AG09309 (cell line): ENCODE data around the gene APBA2.

Source experiments
- DNase-seq: peaks from one replicate; pipeline ENCODE4 v3.0.0-alpha.2; 2010; ENCODE audit warnings: low read depth
- H3K4me3 ChIP-seq: 2 replicates; pipeline ENCODE4 v1.5.1; 2011; ENCODE audit warnings: mild to moderate bottlenecking, low read depth, low read length, moderate library complexity; ENCODE audit not compliant: control insufficient read depth
- TF ChIP-seq, protein P1 (sequence below): IDR thresholded peaks from 2 replicates; pipeline ENCODE4 v1.5.1; 2011; ENCODE audit warnings: mild to moderate bottlenecking, low read depth, low read length, inconsistent platforms; ENCODE audit not compliant: insufficient read depth, control insufficient read depth; ENCODE audit errors: missing control alignments

Gene APBA2

DNA sequence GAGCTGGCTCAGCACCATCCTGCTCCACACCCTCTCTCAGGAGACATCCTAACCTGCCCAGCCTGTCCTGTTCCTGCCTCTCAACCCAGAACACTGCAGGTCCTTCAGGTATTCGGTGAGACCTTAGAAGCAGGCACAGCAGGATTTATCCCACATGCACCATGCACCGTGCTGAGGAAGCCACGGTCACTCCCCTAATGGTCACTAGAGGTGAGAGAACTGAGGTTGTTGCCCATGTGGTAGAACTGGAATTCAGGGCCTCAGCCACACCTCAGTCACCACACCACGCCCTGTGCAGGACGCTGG lies 36.9 kb downstream of the APBA2 start:
- TF ChIP-seq, protein P1, sequence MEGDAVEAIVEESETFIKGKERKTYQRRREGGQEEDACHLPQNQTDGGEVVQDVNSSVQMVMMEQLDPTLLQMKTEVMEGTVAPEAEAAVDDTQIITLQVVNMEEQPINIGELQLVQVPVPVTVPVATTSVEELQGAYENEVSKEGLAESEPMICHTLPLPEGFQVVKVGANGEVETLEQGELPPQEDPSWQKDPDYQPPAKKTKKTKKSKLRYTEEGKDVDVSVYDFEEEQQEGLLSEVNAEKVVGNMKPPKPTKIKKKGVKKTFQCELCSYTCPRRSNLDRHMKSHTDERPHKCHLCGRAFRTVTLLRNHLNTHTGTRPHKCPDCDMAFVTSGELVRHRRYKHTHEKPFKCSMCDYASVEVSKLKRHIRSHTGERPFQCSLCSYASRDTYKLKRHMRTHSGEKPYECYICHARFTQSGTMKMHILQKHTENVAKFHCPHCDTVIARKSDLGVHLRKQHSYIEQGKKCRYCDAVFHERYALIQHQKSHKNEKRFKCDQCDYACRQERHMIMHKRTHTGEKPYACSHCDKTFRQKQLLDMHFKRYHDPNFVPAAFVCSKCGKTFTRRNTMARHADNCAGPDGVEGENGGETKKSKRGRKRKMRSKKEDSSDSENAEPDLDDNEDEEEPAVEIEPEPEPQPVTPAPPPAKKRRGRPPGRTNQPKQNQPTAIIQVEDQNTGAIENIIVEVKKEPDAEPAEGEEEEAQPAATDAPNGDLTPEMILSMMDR = no peak
- no peak overlapping the region for H3K4me3 ChIP-seq
- no peak for DNase-seq

DNA sequence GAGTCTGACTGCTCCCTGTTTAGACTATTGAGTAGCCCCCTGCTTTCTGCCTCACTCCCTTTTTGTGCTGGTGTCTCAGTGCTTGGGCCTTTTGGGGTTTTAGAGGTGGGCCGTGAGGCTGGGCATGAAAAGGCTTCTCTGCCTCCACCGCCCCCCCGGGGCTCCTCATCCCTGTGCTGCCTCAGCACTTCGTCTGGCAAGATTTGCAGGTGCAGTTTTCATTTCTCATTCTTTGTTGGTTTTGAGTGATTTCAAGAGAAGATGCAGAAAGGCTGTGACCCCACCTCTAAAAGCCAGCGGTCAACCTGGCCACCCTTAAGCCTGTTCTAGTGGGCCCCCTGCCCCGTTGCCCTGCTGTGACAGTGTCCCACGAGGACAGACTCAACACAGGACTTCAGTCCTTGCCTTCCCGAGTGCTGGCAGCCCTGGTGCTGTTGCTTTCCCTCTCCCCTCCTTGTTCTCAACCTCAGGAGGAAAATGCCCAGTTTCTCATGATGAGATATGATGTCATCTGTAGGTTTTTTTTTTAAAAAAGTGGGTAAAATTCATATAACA lies 38.0 kb downstream of the APBA2 start:
- DNase-seq = no peak
- TF ChIP-seq, protein P1 = no peak

DNA sequence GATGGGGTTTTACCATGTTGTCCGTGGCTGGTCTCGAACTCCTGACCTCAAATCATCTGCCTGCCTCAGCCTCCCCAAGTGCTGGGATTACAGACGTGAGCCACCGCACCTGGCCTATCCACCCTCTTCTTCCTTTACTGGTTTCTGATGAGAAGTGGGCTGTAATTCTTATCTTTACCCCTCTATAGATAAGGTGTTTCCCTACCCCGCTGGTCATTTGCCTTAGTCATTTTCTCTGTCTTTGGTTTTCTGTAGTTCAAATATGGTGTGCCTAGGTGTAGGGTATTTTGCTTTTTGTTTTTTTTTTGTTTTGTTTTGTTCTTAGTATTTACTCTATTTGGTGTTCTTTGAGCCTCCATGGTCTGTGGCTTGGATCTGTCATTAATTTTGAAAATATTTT lies 41.3 kb downstream of the APBA2 start:
- TF ChIP-seq, protein P1 = no peak
- no peak overlapping the region for H3K4me3 ChIP-seq
- DNase-seq = no peak

More for the DNA sequence above, 38.0 kb downstream of the APBA2 start:
- H3K4me3 ChIP-seq = no peak overlapping the region

DNA sequence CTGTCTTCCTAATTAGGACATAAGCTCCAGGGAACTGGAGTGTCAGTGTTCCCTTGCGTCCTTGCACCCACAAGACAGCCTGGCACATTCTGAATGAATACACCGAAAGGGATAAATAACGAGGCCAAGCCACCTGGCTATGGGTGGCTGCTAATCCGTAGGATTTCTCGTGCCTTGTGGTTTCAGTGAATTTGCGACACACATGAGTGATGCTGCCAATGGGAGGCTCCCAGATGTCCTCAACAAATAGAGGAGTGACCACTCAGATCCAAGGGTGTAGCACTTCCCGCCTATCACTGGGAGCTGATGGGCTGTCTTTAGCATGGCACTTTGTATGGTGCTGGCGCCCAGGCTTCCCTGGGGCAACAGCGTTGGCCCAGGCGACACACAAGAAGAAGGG lies 43.4 kb downstream of the APBA2 start:
- DNase-seq = no peak
- TF ChIP-seq, protein P1 = no peak
- H3K4me3 ChIP-seq = no peak overlapping the region

DNA sequence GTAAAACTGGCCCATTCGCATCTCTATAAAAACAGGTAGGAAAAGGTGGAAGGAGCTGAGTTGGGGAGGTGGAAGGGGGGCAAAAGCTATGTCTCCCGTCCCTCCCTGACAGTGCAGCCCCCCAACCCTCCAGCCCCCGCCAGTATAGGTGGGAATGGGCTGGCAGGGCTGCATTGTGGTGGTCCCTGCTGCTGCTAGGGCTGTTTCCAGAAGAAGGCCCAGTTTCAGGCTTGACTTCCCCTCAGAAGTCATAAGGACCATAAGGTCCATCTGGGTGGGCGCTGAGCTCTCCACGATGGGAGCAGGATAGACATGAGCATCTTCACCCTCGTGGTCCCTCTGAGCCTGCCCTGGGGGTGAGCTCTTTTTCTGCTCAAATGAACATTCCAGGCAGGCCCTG lies 44.2 kb downstream of the APBA2 start:
- TF ChIP-seq, protein P1 = no peak
- DNase-seq = no peak
- H3K4me3 ChIP-seq = no peak overlapping the region

DNA sequence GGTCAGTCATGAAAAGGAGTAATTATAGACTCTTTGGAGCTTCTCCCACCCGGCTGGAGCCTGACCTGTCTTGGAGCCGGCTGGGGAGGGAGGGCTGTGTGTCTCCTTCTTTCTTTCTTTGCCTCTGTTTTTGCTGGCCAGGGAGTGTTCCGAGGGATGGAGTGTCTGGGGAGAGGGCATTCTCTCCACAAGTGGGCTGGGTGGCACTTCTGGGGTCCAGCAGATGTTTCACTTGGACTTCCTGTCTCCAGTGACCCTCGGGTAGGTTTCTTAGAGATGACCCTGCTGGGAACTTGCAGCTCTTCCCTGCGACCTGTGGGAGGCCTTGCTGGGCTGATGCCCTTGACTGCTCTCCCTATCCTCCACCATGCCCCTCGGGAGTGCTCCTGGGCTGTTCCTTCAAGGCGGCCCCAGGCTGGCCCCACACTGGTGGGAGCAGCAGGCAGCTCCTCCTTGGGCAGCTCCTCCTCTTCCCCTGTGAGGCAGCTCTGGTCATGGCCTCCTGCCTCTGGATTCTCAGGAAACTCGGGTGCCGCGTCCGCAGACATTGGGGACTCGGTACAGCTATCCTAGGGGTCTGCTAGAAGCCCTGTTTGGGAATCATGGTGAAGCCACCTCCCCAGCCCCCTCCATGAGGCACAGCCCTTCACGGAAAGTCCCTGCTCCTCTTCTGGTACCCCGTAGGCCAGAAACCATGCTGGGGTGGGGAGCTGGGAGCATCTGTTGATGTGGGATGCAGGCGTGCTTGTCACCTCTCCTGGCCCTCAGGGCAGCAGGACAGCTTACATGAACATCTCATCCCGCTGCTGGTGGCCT lies 44.9 kb downstream of the APBA2 start:
- no peak for DNase-seq
- TF ChIP-seq, protein P1 = no peak
- no peak overlapping the region for H3K4me3 ChIP-seq
